H1 (cell line): Measurements from ENCODE around the gene CST6. TPM values are rescaled to one million over a fixed set of nuclear protein-coding genes. Genes with fewer than 3 reads are reported as not detected.

Experiments used
- CTCF ChIA-PET: fragments of 300-600 bp; sonication (Branson Sonifier 250); formaldehyde crosslinking; loops from one replicate; lab custom pipeline; 2021; ENCODE audit not compliant: partially characterized antibody; lab: Charles Lee
- POLR2A ChIA-PET: fragments of 300-600 bp; sonication (Branson Sonifier 250); formaldehyde crosslinking; loops from one replicate; lab custom pipeline; 2021; ENCODE audit warnings: inconsistent platforms; ENCODE audit not compliant: partially characterized antibody; lab: Charles Lee
- DNase-seq, 2 experiments: peaks; one replicate each; pipeline versions ENCODE4 v3.0.0 to v3.0.0-alpha.2; 2010 to 2022; ENCODE audit warnings: low spot score in 2 of 2, low read depth in 1 of 2, mixed read lengths in 1 of 2
- FAIRE-seq: peaks from 2 replicates; lab custom pipeline; 2011; peaks lifted over from hg19 to GRCh38; lab: Jason Lieb, UNC
- H2AFZ ChIP-seq: 2 replicates; pipeline ENCODE4 v1.8.1; 2012; ENCODE audit warnings: low read length, inconsistent platforms
- H2AK5ac ChIP-seq: 2 replicates; pipeline ENCODE4 v1.6.1; 2013; ENCODE audit warnings: low read depth, low read length
- H2BK120ac ChIP-seq: replicated peaks from 2 replicates; pipeline ENCODE3; 2013; ENCODE audit warnings: low read depth, low read length, inconsistent platforms
- H2BK12ac ChIP-seq: 2 replicates; pipeline ENCODE4 v1.6.1; 2013; ENCODE audit warnings: low read depth, low read length
- H2BK15ac ChIP-seq: 2 replicates; pipeline ENCODE4 v1.6.1; 2013; ENCODE audit warnings: low read length
- H2BK20ac ChIP-seq: 2 replicates; pipeline ENCODE4 v1.6.1; 2013; ENCODE audit warnings: low read length
- H2BK5ac ChIP-seq: 2 replicates; pipeline ENCODE4 v1.6.1; 2013; ENCODE audit warnings: low read depth, low read length
- H3K14ac ChIP-seq: 2 replicates; pipeline ENCODE4 v1.6.1; 2013; ENCODE audit warnings: inconsistent platforms; ENCODE audit not compliant: insufficient read length
- H3K18ac ChIP-seq: 2 replicates; pipeline ENCODE4 v1.6.1; 2013; ENCODE audit warnings: low read length; ENCODE audit errors: extremely low read depth
- H3K23ac ChIP-seq: 2 replicates; pipeline ENCODE4 v1.6.1; 2013; ENCODE audit warnings: inconsistent platforms; ENCODE audit not compliant: insufficient read length
- H3K23me2 ChIP-seq: 2 replicates; pipeline ENCODE4 v1.6.1; 2013; ENCODE audit warnings: low read depth, low read length
- H3K27ac ChIP-seq: 2 replicates; pipeline ENCODE4 v1.6.1; 2011; ENCODE audit warnings: low read depth, low read length, inconsistent platforms
- H3K27me3 ChIP-seq, 4 experiments: replicated peaks in 1 of 4; 1 replicate in 1 of 4; 2 replicates in 3 of 4; pipeline versions ENCODE4 v1.6.1 to v1.8.1; 2011 to 2013; ENCODE audit warnings: low read length in 3 of 4, mild to moderate bottlenecking in 3 of 4, inconsistent platforms in 2 of 4, mixed read lengths in 2 of 4, moderate library complexity in 1 of 4; ENCODE audit not compliant: control insufficient read depth in 3 of 4, insufficient read depth in 3 of 4; ENCODE audit errors: extremely low read depth in 1 of 4
- H3K36me3 ChIP-seq, 4 experiments: 2 replicates each; pipeline versions ENCODE4 v1.6.1 to v1.8.1; 2011 to 2013; ENCODE audit warnings: mild to moderate bottlenecking in 4 of 4, low read length in 3 of 4, moderate library complexity in 2 of 4, control low read depth in 1 of 4, inconsistent platforms in 1 of 4; ENCODE audit not compliant: insufficient read depth in 4 of 4, control insufficient read depth in 2 of 4
- H3K4ac ChIP-seq: replicated peaks from 2 replicates; pipeline ENCODE3; 2013; ENCODE audit warnings: low read length, low read depth, mixed read lengths, inconsistent platforms; ENCODE audit not compliant: insufficient read length
- H3K4me1 ChIP-seq, 4 experiments: replicated peaks in 1 of 4; 1 replicate in 1 of 4; 2 replicates in 3 of 4; pipeline versions ENCODE4 v1.6.1 to v1.8.1; 2011 to 2013; ENCODE audit warnings: low read length in 3 of 4, inconsistent platforms in 2 of 4, mixed read lengths in 1 of 4; ENCODE audit not compliant: insufficient read depth in 4 of 4, control insufficient read depth in 3 of 4
- H3K4me2 ChIP-seq, 2 experiments: 2 replicates each; pipeline versions ENCODE4 v1.6.1 to v1.8.1; 2011 to 2013; ENCODE audit warnings: low read depth in 2 of 2, low read length in 2 of 2, control low read depth in 1 of 2, inconsistent platforms in 1 of 2, mild to moderate bottlenecking in 1 of 2; ENCODE audit not compliant: insufficient read depth in 1 of 2
- H3K4me3 ChIP-seq, 4 experiments: fragments of 200-600, 300-600 bp in 1 of 4; sonication (generic), shearing (Covaris generic), sonication (Bioruptor Twin) in 1 of 4; 2 replicates each; pipeline versions ENCODE4 v1.5.1 to v1.8.1; 2011 to 2016; ENCODE audit warnings: low read length in 4 of 4, low read depth in 3 of 4, control low read depth in 2 of 4, inconsistent platforms in 2 of 4, mild to moderate bottlenecking in 2 of 4, mixed read lengths in 1 of 4, moderate library complexity in 1 of 4; ENCODE audit not compliant: insufficient read depth in 2 of 4; ENCODE audit errors: extremely low read depth in 1 of 4
- H3K56ac ChIP-seq: replicated peaks from 2 replicates; pipeline ENCODE3; 2013; ENCODE audit warnings: low read depth, mild to moderate bottlenecking, mixed read lengths, low read length, inconsistent platforms; ENCODE audit not compliant: insufficient read length
- H3K79me1 ChIP-seq: 2 replicates; pipeline ENCODE4 v1.6.1; 2013; ENCODE audit warnings: low read depth, low read length, control low read depth
- H3K79me2 ChIP-seq, 2 experiments: 2 replicates each; pipeline versions ENCODE4 v1.6.1 to v1.8.1; 2012 to 2013; ENCODE audit warnings: low read length in 2 of 2, mild to moderate bottlenecking in 2 of 2, inconsistent platforms in 1 of 2; ENCODE audit not compliant: insufficient read depth in 2 of 2, control insufficient read depth in 1 of 2
- H3K9ac ChIP-seq, 4 experiments: replicated peaks in 1 of 4; 1 replicate in 1 of 4; 2 replicates in 3 of 4; pipeline versions ENCODE4 v1.6.1 to v1.8.1; 2011 to 2013; ENCODE audit warnings: low read depth in 3 of 4, low read length in 3 of 4, control low read depth in 2 of 4, mild to moderate bottlenecking in 2 of 4, moderate library complexity in 2 of 4, inconsistent platforms in 1 of 4; ENCODE audit errors: extremely low read depth in 1 of 4
- H3K9me3 ChIP-seq, 2 experiments: 2 replicates each; pipeline versions ENCODE4 v1.6.1 to v1.8.1; 2012 to 2013; ENCODE audit warnings: mild to moderate bottlenecking in 2 of 2, moderate library complexity in 2 of 2, control low read depth in 1 of 2, inconsistent platforms in 1 of 2, low read depth in 1 of 2, low read length in 1 of 2, mixed read lengths in 1 of 2; ENCODE audit not compliant: insufficient read depth in 2 of 2
- H4K20me1 ChIP-seq, 2 experiments: replicated peaks in 1 of 2; 2 replicates each; pipeline versions ENCODE3 to v1.8.1; 2011 to 2013; ENCODE audit warnings: inconsistent platforms in 2 of 2, low read length in 2 of 2, mild to moderate bottlenecking in 1 of 2; ENCODE audit not compliant: insufficient read depth in 2 of 2, control insufficient read depth in 1 of 2
- H4K5ac ChIP-seq: 2 replicates; pipeline ENCODE4 v1.6.1; 2013; ENCODE audit warnings: low read length, low read depth, mixed read lengths, inconsistent platforms; ENCODE audit not compliant: insufficient read length
- H4K8ac ChIP-seq: 2 replicates; pipeline ENCODE4 v1.8.0; 2013; ENCODE audit warnings: mild to moderate bottlenecking, moderate library complexity, low read length, inconsistent platforms; ENCODE audit not compliant: insufficient read depth; ENCODE audit errors: extremely low read depth
- H4K91ac ChIP-seq: replicated peaks from 2 replicates; pipeline ENCODE3; 2013; ENCODE audit warnings: low read length, mixed read lengths, inconsistent platforms; ENCODE audit not compliant: insufficient read length
- ATF3 ChIP-seq: IDR thresholded peaks from 2 replicates; pipeline ENCODE4 v1.6.1; 2011; ENCODE audit warnings: low read depth, mild to moderate bottlenecking, low read length; ENCODE audit not compliant: insufficient read depth
- CBX5 ChIP-seq: fragments of 300-800, 300-1000 bp; sonication (generic); IDR thresholded peaks from 2 replicates; pipeline ENCODE4 v1.7.1; 2016; ENCODE audit warnings: antibody characterized with exemption, low read length, low read depth
- CEBPB ChIP-seq: IDR thresholded peaks from 2 replicates; pipeline ENCODE4 v1.6.1; 2012; ENCODE audit warnings: low read depth, low read length
- CHD2 ChIP-seq: IDR thresholded peaks from 2 replicates; pipeline ENCODE4 v1.6.1; 2012; ENCODE audit warnings: low read length, improper control_type of control experiment
- EZH2 ChIP-seq: fragments of 200-600 bp; sonication (generic); IDR thresholded peaks from 2 replicates; pipeline ENCODE4 v1.7.1; 2012; ENCODE audit warnings: low read depth, mild to moderate bottlenecking, moderate library complexity, low read length, inconsistent platforms; ENCODE audit not compliant: severe bottlenecking
- HDAC6 ChIP-seq: IDR thresholded peaks from one replicate; pipeline ENCODE4 v1.7.1; 2012; ENCODE audit warnings: low read depth, mild to moderate bottlenecking, inconsistent platforms, low read length, moderate library complexity
- NANOG ChIP-seq: IDR thresholded peaks from 2 replicates; pipeline ENCODE4 v1.6.1; 2011; ENCODE audit warnings: low read length, low read depth, mild to moderate bottlenecking, inconsistent platforms; ENCODE audit not compliant: insufficient read depth, poor library complexity, severe bottlenecking
- POLR2A ChIP-seq, 2 experiments: IDR thresholded peaks; 1 replicate in 1 of 2; 2 replicates in 1 of 2; pipeline ENCODE4 v1.6.1; 2011; ENCODE audit warnings: low read depth in 2 of 2, low read length in 2 of 2, mild to moderate bottlenecking in 2 of 2; ENCODE audit errors: control extremely low read depth in 1 of 2
- POLR2AphosphoS5 ChIP-seq: IDR thresholded peaks from 2 replicates; pipeline ENCODE4 v1.6.1; 2011; ENCODE audit warnings: low read depth, low read length
- RBBP5 ChIP-seq: IDR thresholded peaks from 2 replicates; pipeline ENCODE4 v1.7.1; 2012; ENCODE audit warnings: low read depth, mild to moderate bottlenecking, inconsistent platforms, low read length, moderate library complexity, borderline replicate concordance
- RXRA ChIP-seq: IDR thresholded peaks from 2 replicates; pipeline ENCODE4 v1.6.1; 2011; ENCODE audit warnings: low read depth, mild to moderate bottlenecking, low read length, moderate library complexity; ENCODE audit not compliant: insufficient read depth
- SIN3A ChIP-seq, 2 experiments: IDR thresholded peaks in 1 of 2; conservative IDR thresholded peaks in 1 of 2; 2 replicates each; pipeline ENCODE4 v1.6.1; 2011 to 2012; ENCODE audit warnings: low read length in 2 of 2, improper control_type of control experiment in 1 of 2, low read depth in 1 of 2, mild to moderate bottlenecking in 1 of 2
- TCF12 ChIP-seq: IDR thresholded peaks from 2 replicates; pipeline ENCODE4 v1.6.1; 2011; ENCODE audit warnings: low read depth, mild to moderate bottlenecking, low read length
- WGBS, 2 experiments: shearing (Covaris generic) in 1 of 2; methylation state at CpG; one replicate each; pipeline versions ENCODE4 v1.1.6 to v1.1.7; 2013 to 2015; ENCODE audit warnings: low lambda C conversion rate in 2 of 2, mixed read lengths in 2 of 2, inconsistent platforms in 1 of 2, low coverage in 1 of 2, missing lambda C conversion rate in 1 of 2; ENCODE audit not compliant: insufficient replicate concordance in 2 of 2, insufficient coverage in 1 of 2, insufficient read length in 1 of 2; ENCODE audit errors: extremely low coverage in 1 of 2, missing lambda C conversion rate in 1 of 2; 5-methylcytosine and 5-hydroxymethylcytosine counted together
- polyA plus RNA-seq, 7 experiments: library from polyadenylated mRNA; depleted of rRNA in 3 of 7; stranded (reverse) in 5 of 7; unstranded in 2 of 7; fragments of >200 nt in 5 of 7; fragments of 200-250 nt in 2 of 7; gene quantifications; 1 replicate in 5 of 7; 2 replicates in 1 of 7; 4 replicates in 1 of 7; pipeline versions ENCODE4 v1.2.1 to v1.2.3, GENCODE V29; 2011 to 2013; ENCODE audit warnings: missing spikeins in 2 of 7, mixed read lengths in 2 of 7
- total RNA-seq: library from RNA; stranded (reverse); fragmentation: NEBNext Ultra II Directional; extraction: Animal tissue kit (Norgen Biotek cat#: 25700); gene quantifications from 2 replicates; pipeline ENCODE4 v1.2.1, GENCODE V29; 2021

Gene CST6
- total and polyA plus RNA-seq, 2 of the 8 experiments (the other 6 are each of a cell fraction or from before 2014, with no cell fraction given): 1.6 to 7.6 TPM

DNA sequence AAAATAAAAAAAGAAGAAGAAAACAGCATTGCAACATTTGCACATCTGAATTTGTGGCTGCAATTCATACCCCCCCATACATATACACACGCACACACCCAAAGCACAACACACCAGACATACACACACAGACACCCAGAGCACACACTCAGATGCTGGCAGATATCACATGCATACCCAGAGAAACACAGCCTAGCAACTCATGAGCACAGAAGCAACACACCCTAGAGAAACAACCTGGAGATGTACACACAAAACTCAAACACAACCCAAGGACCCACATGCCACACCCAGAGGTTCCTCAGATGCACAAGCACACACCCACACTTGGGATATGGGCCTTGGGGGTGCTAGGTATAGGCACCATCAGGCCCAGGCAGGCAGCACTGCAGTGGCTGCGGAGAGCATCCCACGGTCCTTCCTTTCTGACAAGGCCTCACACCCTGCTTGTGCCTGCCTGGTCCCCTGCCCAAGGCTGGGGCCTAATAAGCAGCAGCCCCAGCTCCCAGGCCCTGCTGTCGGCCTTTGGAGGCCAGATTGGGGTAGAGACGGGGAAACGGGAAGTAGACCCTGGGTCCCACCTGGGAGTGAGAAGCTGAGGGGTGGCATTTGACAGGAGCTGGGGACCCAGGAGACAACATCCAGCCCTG, 3.1 kb downstream of the CST6 start:
- H3K4me1 ChIP-seq: peaks cover 0 to 8% (median 5%) of the 10 kb centered on the region in 4 experiments; a peak in 5 of 7 replicates
- no peak overlapping the region for H3K9ac ChIP-seq
- no peak overlapping the region for H2BK5ac ChIP-seq
- H4K5ac ChIP-seq: no peak overlapping the region
- FAIRE-seq: no peak
- DNase-seq: no peak
- no peaks in the 10 kb centered on the region for H3K9me3 ChIP-seq
- no peak overlapping the region for H2AK5ac ChIP-seq
- ChIA-PET CTCF (interaction anchor here (0.7 to 1.6 kb wide), 4 partner anchors 10 to 257 kb away, joined by 3 to 4 read pairs (median 3); no protein-coding TSS in a partner anchor), POLR2A (interaction anchor here (1.2 kb wide), 1 partner anchor 12 kb away, joined by 5 read pairs; the partner anchor contains the start of genes BANF1 and EIF1AD)
- H2BK120ac ChIP-seq: no peak overlapping the region
- no peak overlapping the region for H3K18ac ChIP-seq
- H4K20me1 ChIP-seq: no peaks in the 10 kb centered on the region
- no peak overlapping the region for H4K8ac ChIP-seq
- no peak overlapping the region for H3K4me2 ChIP-seq
- WGBS, 2 experiments: 96% methylated on average over 6 of the region's 6 CpGs; no CpG with 5 or more reads in 1 of the 2 experiments
- H3K4ac ChIP-seq: no peak overlapping the region
- H3K23ac ChIP-seq: no peak overlapping the region
- H4K91ac ChIP-seq: no peak overlapping the region
- H3K23me2 ChIP-seq: peaks cover 2% of the 10 kb centered on the region; the same call in 1 of the 2 replicates
- peaks cover 6 to 26% (median 24%) of the 10 kb centered on the region in 4 experiments for H3K27me3 ChIP-seq
- H2BK20ac ChIP-seq: no peak overlapping the region
- no peaks in the 10 kb centered on the region for H3K79me1 ChIP-seq
- no peaks in the 10 kb centered on the region for H3K79me2 ChIP-seq
- H3K56ac ChIP-seq: no peak overlapping the region
- H3K4me3 ChIP-seq: no peak overlapping the region
- no peak overlapping the region for H2BK12ac ChIP-seq
- H2AFZ ChIP-seq: no peak overlapping the region
- H2BK15ac ChIP-seq: no peak overlapping the region
- H3K36me3 ChIP-seq: no peaks in the 10 kb centered on the region
- no peak overlapping the region for H3K27ac ChIP-seq
- H3K14ac ChIP-seq: no peak overlapping the region
- TF ChIP-seq CEBPB: no peak
- no peak for TF ChIP-seq SIN3A (conservative IDR thresholded peaks at IDR 0.05 in 1 of 2, IDR thresholded peaks at IDR 0.05 in 1 of 2; ENCODE audit: low read depth in 1 of 2, low read length in 2 of 2)
- no peak for TF ChIP-seq POLR2A (IDR thresholded peaks at IDR 0.05; ENCODE audit: control extremely low read depth in 1 of 2, low read depth in 2 of 2, low read length in 2 of 2)
- no peak for TF ChIP-seq EZH2
- no peak for TF ChIP-seq NANOG
- no peak for TF ChIP-seq HDAC6
- TF ChIP-seq TCF12: no peak
- no peak for TF ChIP-seq RBBP5
- TF ChIP-seq ATF3: no peak
- no peak for TF ChIP-seq CBX5
- TF ChIP-seq POLR2AphosphoS5: no peak
- no peak for TF ChIP-seq RXRA
- TF ChIP-seq CHD2: no peak
